Astrocyte of the cerebellum (primary cell): ENCODE measurements around the gene SDR9C7.
"Not testable (repeated sequence)": the region's sequence is repeated elsewhere in the genome, so short reads cannot be mapped to it uniquely, and the experiment has no call there.

Source experiments
- DNase-seq: peaks from one replicate; pipeline ENCODE4 v3.0.0-alpha.2; 2011; ENCODE audit warnings: low read depth
- H3K4me3 ChIP-seq: 2 replicates; pipeline ENCODE4 v1.5.1; 2011; ENCODE audit warnings: mild to moderate bottlenecking, low read depth, low read length, moderate library complexity
- CTCF ChIP-seq: IDR thresholded peaks from 2 replicates; pipeline ENCODE4 v1.5.1; 2012; ENCODE audit warnings: low read length, low read depth, moderate library complexity, mild to moderate bottlenecking; ENCODE audit errors: missing control alignments
- in situ Hi-C: cut with HindIII; loops from 2 replicates; pipeline ENCODE4 v1.10.0; 2017; ENCODE audit warnings: low sequenced_read_pairs

SDR9C7 gene

GRCh38 chr12:56978397-56979138 is 44.4 kb upstream of the SDR9C7 start:
- TF ChIP-seq CTCF: no peak
- in situ Hi-C loops: no loop called here
- H3K4me3 ChIP-seq: no peak overlapping the region
- DNase-seq: no peak

- DNase-seq, in situ Hi-C loops, H3K4me3 ChIP-seq: not testable (repeated sequence)
These were observed 43.2 kb upstream of the SDR9C7 start for GRCh38 chr12:56977361-56977760.

GRCh38 chr12:56974224-56974623 is 40.0 kb upstream of the SDR9C7 start:
- H3K4me3 ChIP-seq, DNase-seq, in situ Hi-C loops: not testable (repeated sequence)

- in situ Hi-C loops, H3K4me3 ChIP-seq, DNase-seq: not testable (repeated sequence)
These were observed 34.7 kb upstream of the SDR9C7 start for GRCh38 chr12:56968910-56969309.

GRCh38 chr12:56965997-56966642 is 31.9 kb upstream of the SDR9C7 start:
- in situ Hi-C loops, H3K4me3 ChIP-seq, DNase-seq: not testable (repeated sequence)

- H3K4me3 ChIP-seq, in situ Hi-C loops, DNase-seq: not testable (repeated sequence)
These were observed 30.9 kb upstream of the SDR9C7 start for GRCh38 chr12:56965124-56965523.

- H3K4me3 ChIP-seq, DNase-seq, in situ Hi-C loops: not testable (repeated sequence)
These were observed 29.3 kb upstream of the SDR9C7 start for GRCh38 chr12:56963557-56963956.

- H3K4me3 ChIP-seq, DNase-seq, in situ Hi-C loops: not testable (repeated sequence)
These were observed 28.0 kb upstream of the SDR9C7 start for GRCh38 chr12:56962247-56962646.

GRCh38 chr12:56958422-56958821 is 24.2 kb upstream of the SDR9C7 start:
- no peak overlapping the region for H3K4me3 ChIP-seq
- DNase-seq: no peak
- TF ChIP-seq CTCF: no peak
- in situ Hi-C loops: no loop called here

- in situ Hi-C loops: no loop called here
- no peak within 1 kb of the TSS for H3K4me3 ChIP-seq
- no peak for TF ChIP-seq CTCF
- no peak for DNase-seq
These were observed 23.2 kb upstream of the SDR9C7 start, which contains the start of gene RDH16 for GRCh38 chr12:56957229-56958052. RDH16 (minus strand) TSS chr12:56957608; CDS start chr12:56957462, 146 bp downstream.
